Measurements from ENCODE around the gene LY86. TPM values are rescaled to one million over a fixed set of nuclear protein-coding genes. Genes with fewer than 3 reads are reported as not detected.
A peak's percentile ranks its signal among the peaks of the same experiment; 100 is the strongest.

The LY86 gene
- total and polyA plus RNA-seq, 9 of the 15 experiments (the other 6 are each of a cell fraction or from before 2014, with no cell fraction given) = 0.08 to 0.20 TPM; not detected in 7

DNA sequence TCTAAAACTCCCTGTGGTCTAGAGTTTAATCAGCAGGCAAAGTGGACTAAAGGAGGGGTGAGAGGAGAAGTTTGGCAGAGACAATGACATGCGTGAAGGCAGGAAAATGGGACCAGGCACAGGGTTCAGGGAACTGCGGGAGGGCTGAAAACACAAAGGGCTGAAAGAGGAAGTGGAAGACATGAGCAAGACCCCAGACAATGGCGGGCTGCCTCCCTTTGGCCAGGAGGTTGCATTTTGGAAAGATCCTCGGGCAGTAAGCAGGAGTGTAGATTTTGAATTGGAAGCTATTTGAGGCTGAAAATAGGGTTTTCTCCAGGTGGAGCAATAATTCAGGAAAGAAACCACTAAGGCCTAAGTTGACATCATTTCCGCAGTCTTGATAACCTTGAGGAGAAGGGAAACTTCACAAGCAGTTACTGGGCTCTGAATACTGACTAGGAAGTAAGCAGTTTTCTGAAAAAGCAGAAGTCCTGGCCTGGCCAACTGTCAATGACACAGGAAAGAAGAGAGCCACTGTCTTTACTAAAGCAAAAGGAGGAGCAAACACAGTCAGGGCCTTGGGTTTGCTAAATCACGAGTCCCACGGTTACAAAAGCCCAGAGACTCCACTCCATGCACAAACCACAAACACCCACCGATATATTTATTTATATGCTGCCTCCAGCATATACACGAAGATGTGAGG, 3.4 kb downstream of the LY86 start (continued):
- TF ChIP-seq, protein P1, sequence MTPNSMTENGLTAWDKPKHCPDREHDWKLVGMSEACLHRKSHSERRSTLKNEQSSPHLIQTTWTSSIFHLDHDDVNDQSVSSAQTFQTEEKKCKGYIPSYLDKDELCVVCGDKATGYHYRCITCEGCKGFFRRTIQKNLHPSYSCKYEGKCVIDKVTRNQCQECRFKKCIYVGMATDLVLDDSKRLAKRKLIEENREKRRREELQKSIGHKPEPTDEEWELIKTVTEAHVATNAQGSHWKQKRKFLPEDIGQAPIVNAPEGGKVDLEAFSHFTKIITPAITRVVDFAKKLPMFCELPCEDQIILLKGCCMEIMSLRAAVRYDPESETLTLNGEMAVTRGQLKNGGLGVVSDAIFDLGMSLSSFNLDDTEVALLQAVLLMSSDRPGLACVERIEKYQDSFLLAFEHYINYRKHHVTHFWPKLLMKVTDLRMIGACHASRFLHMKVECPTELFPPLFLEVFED (CRISPR knock-in tag; conservative IDR thresholded peaks at IDR 0.05) = 0 out of 2 replicates have a peak, but pooled peaks have one; percentile 61
- TF ChIP-seq, protein P2, sequence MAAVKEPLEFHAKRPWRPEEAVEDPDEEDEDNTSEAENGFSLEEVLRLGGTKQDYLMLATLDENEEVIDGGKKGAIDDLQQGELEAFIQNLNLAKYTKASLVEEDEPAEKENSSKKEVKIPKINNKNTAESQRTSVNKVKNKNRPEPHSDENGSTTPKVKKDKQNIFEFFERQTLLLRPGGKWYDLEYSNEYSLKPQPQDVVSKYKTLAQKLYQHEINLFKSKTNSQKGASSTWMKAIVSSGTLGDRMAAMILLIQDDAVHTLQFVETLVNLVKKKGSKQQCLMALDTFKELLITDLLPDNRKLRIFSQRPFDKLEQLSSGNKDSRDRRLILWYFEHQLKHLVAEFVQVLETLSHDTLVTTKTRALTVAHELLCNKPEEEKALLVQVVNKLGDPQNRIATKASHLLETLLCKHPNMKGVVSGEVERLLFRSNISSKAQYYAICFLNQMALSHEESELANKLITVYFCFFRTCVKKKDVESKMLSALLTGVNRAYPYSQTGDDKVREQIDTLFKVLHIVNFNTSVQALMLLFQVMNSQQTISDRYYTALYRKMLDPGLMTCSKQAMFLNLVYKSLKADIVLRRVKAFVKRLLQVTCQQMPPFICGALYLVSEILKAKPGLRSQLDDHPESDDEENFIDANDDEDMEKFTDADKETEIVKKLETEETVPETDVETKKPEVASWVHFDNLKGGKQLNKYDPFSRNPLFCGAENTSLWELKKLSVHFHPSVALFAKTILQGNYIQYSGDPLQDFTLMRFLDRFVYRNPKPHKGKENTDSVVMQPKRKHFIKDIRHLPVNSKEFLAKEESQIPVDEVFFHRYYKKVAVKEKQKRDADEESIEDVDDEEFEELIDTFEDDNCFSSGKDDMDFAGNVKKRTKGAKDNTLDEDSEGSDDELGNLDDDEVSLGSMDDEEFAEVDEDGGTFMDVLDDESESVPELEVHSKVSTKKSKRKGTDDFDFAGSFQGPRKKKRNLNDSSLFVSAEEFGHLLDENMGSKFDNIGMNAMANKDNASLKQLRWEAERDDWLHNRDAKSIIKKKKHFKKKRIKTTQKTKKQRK (IDR thresholded peaks at IDR 0.05; ENCODE audit: borderline replicate concordance, low read depth, low read length) = no peak
- TF ChIP-seq, protein P3, sequence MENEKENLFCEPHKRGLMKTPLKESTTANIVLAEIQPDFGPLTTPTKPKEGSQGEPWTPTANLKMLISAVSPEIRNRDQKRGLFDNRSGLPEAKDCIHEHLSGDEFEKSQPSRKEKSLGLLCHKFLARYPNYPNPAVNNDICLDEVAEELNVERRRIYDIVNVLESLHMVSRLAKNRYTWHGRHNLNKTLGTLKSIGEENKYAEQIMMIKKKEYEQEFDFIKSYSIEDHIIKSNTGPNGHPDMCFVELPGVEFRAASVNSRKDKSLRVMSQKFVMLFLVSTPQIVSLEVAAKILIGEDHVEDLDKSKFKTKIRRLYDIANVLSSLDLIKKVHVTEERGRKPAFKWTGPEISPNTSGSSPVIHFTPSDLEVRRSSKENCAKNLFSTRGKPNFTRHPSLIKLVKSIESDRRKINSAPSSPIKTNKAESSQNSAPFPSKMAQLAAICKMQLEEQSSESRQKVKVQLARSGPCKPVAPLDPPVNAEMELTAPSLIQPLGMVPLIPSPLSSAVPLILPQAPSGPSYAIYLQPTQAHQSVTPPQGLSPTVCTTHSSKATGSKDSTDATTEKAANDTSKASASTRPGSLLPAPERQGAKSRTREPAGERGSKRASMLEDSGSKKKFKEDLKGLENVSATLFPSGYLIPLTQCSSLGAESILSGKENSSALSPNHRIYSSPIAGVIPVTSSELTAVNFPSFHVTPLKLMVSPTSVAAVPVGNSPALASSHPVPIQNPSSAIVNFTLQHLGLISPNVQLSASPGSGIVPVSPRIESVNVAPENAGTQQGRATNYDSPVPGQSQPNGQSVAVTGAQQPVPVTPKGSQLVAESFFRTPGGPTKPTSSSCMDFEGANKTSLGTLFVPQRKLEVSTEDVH (IDR thresholded peaks at IDR 0.05; ENCODE audit: low read depth, partially characterized antibody) = no peak
- TF ChIP-seq, protein P4, sequence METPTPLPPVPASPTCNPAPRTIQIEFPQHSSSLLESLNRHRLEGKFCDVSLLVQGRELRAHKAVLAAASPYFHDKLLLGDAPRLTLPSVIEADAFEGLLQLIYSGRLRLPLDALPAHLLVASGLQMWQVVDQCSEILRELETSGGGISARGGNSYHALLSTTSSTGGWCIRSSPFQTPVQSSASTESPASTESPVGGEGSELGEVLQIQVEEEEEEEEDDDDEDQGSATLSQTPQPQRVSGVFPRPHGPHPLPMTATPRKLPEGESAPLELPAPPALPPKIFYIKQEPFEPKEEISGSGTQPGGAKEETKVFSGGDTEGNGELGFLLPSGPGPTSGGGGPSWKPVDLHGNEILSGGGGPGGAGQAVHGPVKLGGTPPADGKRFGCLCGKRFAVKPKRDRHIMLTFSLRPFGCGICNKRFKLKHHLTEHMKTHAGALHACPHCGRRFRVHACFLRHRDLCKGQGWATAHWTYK (CRISPR knock-in tag; IDR thresholded peaks at IDR 0.05) = peak; percentile 71
- TF ChIP-seq MEF2A (IDR thresholded peaks at IDR 0.05; ENCODE audit: control insufficient read depth, low read depth, low read length) = no peak
- no peak for TF ChIP-seq ZNF121 (CRISPR knock-in tag; conservative IDR thresholded peaks at IDR 0.05)
- TF ChIP-seq MBD2 (IDR thresholded peaks at IDR 0.05; ENCODE audit: borderline replicate concordance, low read depth) = no peak
- TF ChIP-seq HNRNPLL (IDR thresholded peaks at IDR 0.05; ENCODE audit: low read depth, low read length, poor library complexity, severe bottlenecking) = no peak
- no peak for TF ChIP-seq C11orf30 (IDR thresholded peaks at IDR 0.05; ENCODE audit: low read depth)
- no peak for TF ChIP-seq ZNF143 (CRISPR knock-in tag; IDR thresholded peaks at IDR 0.05)
- no peak for TF ChIP-seq ZBTB17 (CRISPR knock-in tag; IDR thresholded peaks at IDR 0.05)
- TF ChIP-seq RBFOX2 (IDR thresholded peaks at IDR 0.05; ENCODE audit: low read depth, low read length) = no peak
- no peak for TF ChIP-seq TAF7 (tag; IDR thresholded peaks at IDR 0.05)
- TF ChIP-seq ZNF24 (IDR thresholded peaks at IDR 0.05) = no peak
- no peak for TF ChIP-seq BMI1 (IDR thresholded peaks at IDR 0.05; ENCODE audit: low read length)
- TF ChIP-seq HDAC8 (tag; IDR thresholded peaks at IDR 0.05) = no peak
- no peak for TF ChIP-seq ETS2 (tag; IDR thresholded peaks at IDR 0.05; ENCODE audit: borderline replicate concordance, poor library complexity, severe bottlenecking)
- peak in 2 of 3 experiments; percentile 41 to 47 for TF ChIP-seq YY1 (IDR thresholded peaks at IDR 0.05; ENCODE audit: borderline replicate concordance in 1 of 3, control insufficient read depth in 1 of 3, extremely low read depth in 1 of 3, insufficient read depth in 3 of 3, insufficient read length in 1 of 3, insufficient replicate concordance in 2 of 3, low read depth in 1 of 3, low read length in 2 of 3)
